GM19324 (cell line): ENCODE data around the gene SLBP.
"Not testable (repeated sequence)": the region's sequence is repeated elsewhere in the genome, so short reads cannot be mapped to it uniquely, and the experiment has no call there.

Experiments used
- ATAC-seq: cut with Tn5 transposase; IDR thresholded peaks from one replicate; pipeline ENCODE4 v1.9.1; 2021; ENCODE audit warnings: mild to moderate bottlenecking, moderate library complexity; ENCODE audit not compliant: unreplicated experiment, low FRiP score

SLBP gene

GRCh38 chr4:1683261-1683735 is 28.8 kb downstream of the SLBP start:
- no peak for ATAC-seq

DNA sequence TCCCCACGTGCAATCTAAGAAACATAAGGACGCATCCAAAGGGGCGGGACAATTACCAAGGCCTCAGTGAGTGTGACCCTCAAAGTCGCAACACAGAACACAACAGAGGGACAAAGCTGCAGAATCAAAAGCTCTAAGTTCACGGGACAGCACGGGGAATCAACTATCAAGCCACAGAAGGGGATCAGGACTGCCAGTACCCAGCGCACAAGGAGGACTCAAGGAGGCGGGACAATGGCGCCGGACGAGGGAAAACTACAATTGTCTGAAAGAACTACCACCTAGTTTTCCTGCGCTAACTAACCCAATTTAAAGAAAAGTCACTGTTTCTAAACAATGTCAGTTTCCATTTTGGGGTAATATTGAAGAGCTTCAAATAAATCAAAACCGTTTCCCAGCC is 29.3 kb downstream of the SLBP start:
- no peak for ATAC-seq

- ATAC-seq, result no peak
These were observed 33.9 kb downstream of the SLBP start for GRCh38 chr4:1678244-1678643.

- no peak for ATAC-seq
These were observed 35.3 kb downstream of the SLBP start for GRCh38 chr4:1676605-1677525.

GRCh38 chr4:1675802-1676137 is 36.3 kb downstream of the SLBP start:
- ATAC-seq, result no peak

DNA sequence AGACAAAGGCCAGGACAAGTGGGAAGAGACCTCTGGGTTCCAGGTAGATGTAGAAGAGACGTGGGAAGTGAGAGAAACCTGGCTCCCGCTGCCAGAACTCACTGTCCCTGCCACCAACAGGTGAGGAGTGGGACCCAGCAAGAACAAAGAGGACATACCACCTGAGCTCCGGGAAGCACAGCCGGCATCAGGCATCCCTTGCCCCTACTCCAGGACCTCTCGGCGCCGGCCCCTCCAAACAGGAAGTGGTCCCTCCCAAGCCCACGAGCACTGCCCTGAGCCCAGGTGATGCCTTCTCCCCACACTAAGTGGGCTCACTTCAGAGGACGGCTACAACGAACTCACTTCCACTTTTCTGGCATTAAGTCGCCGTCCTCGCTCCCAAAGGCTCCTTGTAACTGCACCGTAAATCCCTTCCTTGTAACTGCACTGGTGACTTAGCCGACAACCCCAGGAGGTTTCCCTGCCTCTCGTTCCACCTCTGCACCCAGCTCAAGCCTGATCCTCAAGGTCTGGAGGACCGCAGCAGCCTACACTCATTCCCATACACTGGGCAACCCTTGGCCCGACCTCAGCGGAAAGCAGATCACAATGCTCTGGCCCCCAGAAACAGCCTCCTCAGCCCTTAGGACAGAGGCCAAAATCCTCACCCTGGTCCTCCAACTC is 36.9 kb downstream of the SLBP start:
- ATAC-seq, result no peak

DNA sequence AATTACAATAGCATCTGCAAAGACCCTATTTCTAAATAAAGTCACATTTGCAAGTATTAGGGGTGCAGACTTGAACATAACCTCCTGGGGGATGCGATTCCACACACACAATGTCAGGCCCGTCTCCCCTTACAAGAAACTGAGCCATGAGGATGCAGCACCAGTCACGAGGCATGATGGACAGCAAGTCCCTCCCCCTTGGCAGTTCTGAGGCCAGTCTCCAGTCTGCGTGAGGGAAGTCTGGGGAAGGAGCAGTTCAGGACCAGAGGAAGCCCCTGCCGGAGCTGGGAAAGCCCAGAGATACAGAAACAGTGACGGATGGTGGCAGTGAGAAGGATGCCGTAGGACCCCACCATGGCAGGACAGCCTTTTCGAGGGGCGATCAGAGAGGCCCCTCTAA is 37.4 kb downstream of the SLBP start:
- ATAC-seq, result no peak

DNA sequence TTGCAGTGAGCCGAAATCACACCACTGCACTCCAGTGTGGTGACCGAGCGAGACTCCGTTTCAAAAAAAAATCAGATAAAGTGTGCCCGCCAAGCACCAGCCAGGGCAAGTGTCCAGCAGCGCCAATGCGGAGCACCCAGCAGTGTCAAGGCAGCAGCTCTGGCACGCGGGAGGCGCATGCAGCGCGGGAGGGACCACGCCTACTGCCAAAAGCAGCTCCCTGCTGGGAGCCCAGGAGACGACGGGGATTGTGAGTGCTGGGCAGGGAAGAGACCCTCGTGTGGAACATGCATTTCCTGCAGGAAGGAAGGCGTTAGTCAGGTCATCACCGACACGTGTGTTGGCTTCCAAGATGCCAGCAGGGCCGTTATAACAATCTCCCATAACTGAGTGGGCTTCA is 38.4 kb downstream of the SLBP start:
- no peak for ATAC-seq

GRCh38 chr4:1671011-1671410 is 41.1 kb downstream of the SLBP start:
- ATAC-seq, result not testable (repeated sequence)

GRCh38 chr4:1670279-1670678 is 41.8 kb downstream of the SLBP start:
- ATAC-seq, result no peak

- no peak for ATAC-seq
These were observed 42.3 kb downstream of the SLBP start for GRCh38 chr4:1669850-1670249.

GRCh38 chr4:1669270-1669669 is 42.8 kb downstream of the SLBP start:
- no peak for ATAC-seq

GRCh38 chr4:1668488-1668840 is 43.7 kb downstream of the SLBP start:
- no peak for ATAC-seq

DNA sequence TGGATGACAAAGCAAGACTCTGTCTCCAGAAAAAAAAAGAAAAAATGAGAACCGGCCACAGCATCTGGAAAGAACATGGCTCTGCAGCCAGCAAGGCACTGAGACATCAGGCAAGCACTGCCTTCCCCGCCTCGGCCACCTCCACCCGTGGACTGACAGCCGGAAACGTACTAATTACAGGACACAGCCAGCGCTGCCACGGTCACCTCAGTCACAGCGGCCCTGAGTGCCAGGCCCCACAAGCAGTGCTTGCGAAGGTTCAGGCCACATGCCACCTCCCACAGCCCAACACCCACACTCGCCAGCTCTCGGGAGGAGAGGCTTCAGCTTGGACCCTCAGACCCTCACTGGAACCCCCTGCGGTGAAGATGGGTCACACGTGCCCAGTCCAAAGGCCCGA is 44.8 kb downstream of the SLBP start:
- no peak for ATAC-seq

DNA sequence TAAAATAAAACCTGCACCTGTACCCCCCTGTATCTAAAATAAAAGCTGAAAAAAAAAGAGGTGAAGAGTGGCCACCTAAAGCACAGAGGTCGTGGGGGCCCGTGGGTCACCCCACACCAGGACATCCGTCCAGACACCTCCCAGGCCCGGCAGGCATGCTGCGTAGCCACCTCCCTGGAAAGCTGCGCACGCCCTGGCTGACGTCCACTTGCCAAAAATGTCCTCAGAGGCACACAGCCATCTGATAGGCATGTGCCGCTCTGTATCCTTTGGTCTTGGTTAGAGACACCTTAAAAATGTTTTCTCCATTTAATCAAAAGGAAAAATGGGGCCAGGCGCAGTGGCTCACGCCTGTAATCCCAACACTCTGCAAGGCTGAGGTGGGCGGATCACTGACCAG is 45.7 kb downstream of the SLBP start:
- no peak for ATAC-seq

GRCh38 chr4:1664141-1664540 is 48.0 kb downstream of the SLBP start:
- no peak for ATAC-seq

DNA sequence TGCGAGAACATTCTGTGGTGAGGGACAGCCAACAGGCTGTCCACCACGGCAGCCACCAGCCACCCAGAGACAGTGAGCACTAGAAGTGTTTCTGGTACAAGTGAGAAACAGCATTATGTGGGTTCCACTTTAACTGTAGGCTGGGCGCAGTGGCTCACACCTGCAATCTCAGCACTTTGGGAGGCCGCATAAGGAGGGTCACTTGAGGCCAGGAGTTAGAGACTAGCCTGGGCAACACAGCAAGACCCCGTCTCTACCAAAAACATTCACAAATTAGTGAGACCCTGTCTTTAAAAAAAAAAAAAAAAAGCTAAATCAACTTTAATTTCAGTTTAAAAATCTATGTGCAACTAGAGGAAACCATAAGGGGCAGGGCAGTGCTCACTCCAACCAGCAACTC is 48.6 kb downstream of the SLBP start:
- no peak for ATAC-seq

DNA sequence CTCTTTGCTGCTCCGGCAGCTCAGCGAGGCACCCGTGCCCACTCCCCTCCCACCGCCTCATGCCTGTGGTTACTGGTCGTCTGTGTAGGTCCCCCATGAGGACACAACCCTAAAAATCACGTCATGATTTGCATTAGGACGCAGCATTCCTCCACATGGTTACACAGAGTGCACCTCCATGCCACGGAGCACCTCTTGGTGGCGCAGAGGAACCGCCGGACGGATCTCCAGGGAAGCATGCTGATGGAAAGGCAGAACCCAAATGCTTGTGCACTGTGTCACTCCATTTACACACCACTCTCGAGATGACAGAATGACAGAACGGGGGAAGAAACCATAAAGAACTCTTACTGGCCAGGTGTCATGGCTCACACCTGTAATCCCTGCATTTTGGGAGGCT is 50.4 kb downstream of the SLBP start:
- ATAC-seq, result no peak

DNA sequence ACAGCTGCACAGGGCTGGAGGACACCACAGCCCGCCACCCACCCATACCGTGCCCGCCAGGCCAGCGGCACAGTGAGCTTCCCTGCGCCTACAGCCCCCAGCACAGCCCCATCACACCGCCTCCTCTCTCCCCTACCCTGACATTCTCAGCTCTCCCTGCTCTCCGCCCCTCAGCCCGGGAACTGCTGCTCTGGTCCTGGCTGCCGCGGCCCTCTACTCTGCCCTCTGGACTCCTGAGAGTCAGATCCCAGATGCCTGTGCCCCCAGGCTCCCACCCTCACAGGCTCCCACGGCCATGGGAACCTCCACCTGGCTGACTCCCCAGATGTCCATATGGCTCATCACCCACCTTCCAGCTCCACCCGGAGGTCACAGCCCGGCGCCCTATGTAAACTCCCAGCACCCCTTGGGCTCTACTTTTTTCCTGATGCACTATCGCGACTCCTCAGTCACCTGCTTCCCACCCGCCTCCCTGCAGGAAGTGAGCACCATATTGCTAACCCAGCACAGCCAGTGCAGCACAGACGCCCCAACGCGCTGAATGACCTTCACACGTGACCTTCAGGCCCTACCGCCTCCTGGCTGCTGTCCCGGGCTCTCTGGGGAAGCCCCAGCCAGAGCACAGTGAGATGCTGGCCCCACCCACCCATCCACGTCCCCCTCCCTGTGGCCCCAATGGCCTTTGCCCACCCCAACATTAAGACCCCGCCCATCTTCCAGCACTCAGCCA is 51.0 kb downstream of the SLBP start:
- ATAC-seq, result no peak

DNA sequence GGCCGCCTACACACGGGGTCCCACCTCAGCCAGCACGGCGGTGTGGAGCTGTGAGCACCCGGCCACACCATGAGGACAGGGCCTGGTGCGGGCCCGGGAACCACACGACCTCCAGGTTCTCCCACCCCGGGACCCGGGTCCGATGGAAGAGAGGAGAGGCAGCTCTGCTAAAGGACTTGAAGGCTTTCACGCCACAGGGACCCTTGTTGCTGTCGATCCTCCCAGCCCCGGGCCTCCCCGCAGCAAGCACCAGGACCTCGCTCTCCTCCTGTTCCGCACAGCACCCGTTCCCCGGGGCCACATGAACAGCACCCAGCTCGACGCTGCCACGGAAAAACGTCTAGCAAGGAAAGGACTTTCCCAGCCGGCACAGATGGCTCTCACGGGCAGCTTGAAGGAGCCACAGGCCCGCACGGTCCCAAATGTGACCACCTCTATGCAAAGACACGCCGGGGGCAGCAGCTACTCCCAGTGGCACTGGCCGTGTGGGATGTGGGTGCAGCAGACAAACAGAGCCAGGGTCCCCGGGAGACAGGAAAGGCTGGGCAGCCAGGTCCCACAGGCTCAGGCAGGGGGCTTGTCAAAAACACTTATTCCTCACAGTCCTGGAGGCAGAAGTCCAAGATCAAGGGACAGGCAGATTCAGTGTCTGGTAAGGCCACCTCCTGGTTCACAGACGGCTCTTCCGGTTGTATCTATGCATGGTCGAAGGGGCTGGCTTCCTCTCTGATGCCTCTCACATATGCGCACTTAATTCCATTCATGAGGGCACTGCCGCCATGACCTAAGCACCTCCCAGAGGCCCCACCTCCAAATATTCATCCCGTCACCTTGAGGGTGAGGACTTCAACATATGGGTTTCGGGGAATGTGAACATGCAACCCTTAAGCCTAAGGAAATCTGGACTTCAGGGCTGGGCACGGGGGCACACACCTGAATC is 52.7 kb downstream of the SLBP start:
- ATAC-seq, result no peak
